ENCODE results near the gene SHISAL2A. TPM values are rescaled to one million over a fixed set of nuclear protein-coding genes. Genes with fewer than 3 reads are reported as not detected.

Gene SHISAL2A
- total and polyA plus RNA-seq, 2 of the 4 experiments (the other 2 are of a cell fraction) = not detected

DNA sequence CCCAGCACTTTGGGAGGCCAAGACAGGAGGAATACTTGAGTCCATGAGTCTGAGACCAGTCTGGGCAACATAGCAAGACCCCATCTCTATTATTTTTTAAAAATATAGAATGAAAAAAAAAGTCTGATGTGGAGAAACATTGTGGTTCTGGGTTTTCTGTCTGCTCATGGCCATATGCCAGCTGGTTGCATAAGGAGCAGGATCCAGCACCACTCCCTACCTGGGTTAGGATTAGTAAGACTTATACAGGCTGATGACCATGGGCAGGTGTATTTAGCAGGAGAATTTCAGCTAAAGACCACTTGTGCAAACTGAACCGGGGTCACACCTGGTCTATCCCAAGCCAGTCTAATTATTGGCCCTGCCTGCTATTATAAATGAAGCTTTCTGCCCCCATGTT is 47.5 kb upstream of the SHISAL2A start:
- ChIA-PET POLR2A (ENCODE audit: unreplicated experiment) (no interaction called here), CTCF (no interaction called here)
- no peak overlapping the region for H2AK9ac ChIP-seq (replicated peaks; ENCODE audit: low read depth, low read length, poor library complexity)
- no peak overlapping the region for H3K27ac ChIP-seq (ENCODE audit: insufficient read depth, low read length)
- no peak for TF ChIP-seq NFE2L2 (IDR thresholded peaks at IDR 0.05; ENCODE audit: low read depth, low read length)
- TF ChIP-seq MAFK (IDR thresholded peaks at IDR 0.05; ENCODE audit: low read depth, low read length) = no peak
- TF ChIP-seq SMC3 (IDR thresholded peaks at IDR 0.05; ENCODE audit: low read depth, low read length) = no peak
- no peak for TF ChIP-seq RFX5 (IDR thresholded peaks at IDR 0.05; ENCODE audit: low read depth, low read length)
- TF ChIP-seq, protein P1, sequence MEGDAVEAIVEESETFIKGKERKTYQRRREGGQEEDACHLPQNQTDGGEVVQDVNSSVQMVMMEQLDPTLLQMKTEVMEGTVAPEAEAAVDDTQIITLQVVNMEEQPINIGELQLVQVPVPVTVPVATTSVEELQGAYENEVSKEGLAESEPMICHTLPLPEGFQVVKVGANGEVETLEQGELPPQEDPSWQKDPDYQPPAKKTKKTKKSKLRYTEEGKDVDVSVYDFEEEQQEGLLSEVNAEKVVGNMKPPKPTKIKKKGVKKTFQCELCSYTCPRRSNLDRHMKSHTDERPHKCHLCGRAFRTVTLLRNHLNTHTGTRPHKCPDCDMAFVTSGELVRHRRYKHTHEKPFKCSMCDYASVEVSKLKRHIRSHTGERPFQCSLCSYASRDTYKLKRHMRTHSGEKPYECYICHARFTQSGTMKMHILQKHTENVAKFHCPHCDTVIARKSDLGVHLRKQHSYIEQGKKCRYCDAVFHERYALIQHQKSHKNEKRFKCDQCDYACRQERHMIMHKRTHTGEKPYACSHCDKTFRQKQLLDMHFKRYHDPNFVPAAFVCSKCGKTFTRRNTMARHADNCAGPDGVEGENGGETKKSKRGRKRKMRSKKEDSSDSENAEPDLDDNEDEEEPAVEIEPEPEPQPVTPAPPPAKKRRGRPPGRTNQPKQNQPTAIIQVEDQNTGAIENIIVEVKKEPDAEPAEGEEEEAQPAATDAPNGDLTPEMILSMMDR (conservative IDR thresholded peaks at IDR 0.05; ENCODE audit: low read depth, low read length) = no peak
- no peak for TF ChIP-seq MAZ (IDR thresholded peaks at IDR 0.05; ENCODE audit: borderline replicate concordance, low read depth, low read length)
- no peak for TF ChIP-seq RCOR1 (IDR thresholded peaks at IDR 0.05; ENCODE audit: insufficient replicate concordance, low read length)
- no peak overlapping the region for H3K9ac ChIP-seq (ENCODE audit: low read depth, low read length)
- H3K23ac ChIP-seq (ENCODE audit: low read depth, low read length) = no peak overlapping the region
- no peak overlapping the region for H3K56ac ChIP-seq (ENCODE audit: extremely low read depth, insufficient read depth, low read length)
- H2AK5ac ChIP-seq (ENCODE audit: low read depth, low read length) = no peak overlapping the region
- no peak overlapping the region for H3K14ac ChIP-seq (replicated peaks; ENCODE audit: low read depth, low read length)
- H4K20me1 ChIP-seq (ENCODE audit: insufficient read depth, low read length) = no peaks in the 10 kb centered on the region
- no peak overlapping the region for H3K4me3 ChIP-seq (ENCODE audit: insufficient read depth, low read depth, low read length)
- in situ Hi-C loops (cut with MboI; ENCODE audit: low sequenced_read_pairs) = no loop called here
- H3K4me1 ChIP-seq (ENCODE audit: control insufficient read depth, insufficient read depth, low read length) = no peaks in the 10 kb centered on the region
- H2BK120ac ChIP-seq (ENCODE audit: low read depth, low read length) = no peak overlapping the region
- H4K8ac ChIP-seq (ENCODE audit: low read depth in 2 of 2, low read length in 2 of 2) = no peak overlapping the region
- peaks cover 27% of the 10 kb centered on the region for H3K27me3 ChIP-seq (ENCODE audit: control insufficient read depth, insufficient read depth, low read length)
- intact Hi-C loops (cut with micrococcal nuclease) = no loop called here
- no peak overlapping the region for H2AFZ ChIP-seq (replicated peaks; ENCODE audit: low read length, poor library complexity)
- no TSS peak for BruUV-seq (replicated peaks)
- no peaks in the 10 kb centered on the region for H3K36me3 ChIP-seq (ENCODE audit: control insufficient read depth, insufficient read depth, low read length)
- H3K9me1 ChIP-seq (ENCODE audit: insufficient read depth, low read length) = no peaks in the 10 kb centered on the region
- dilution Hi-C loops (cut with HindIII; ENCODE audit: low sequenced_read_pairs, unreplicated experiment) = no loop called here
- no peak overlapping the region for H4K5ac ChIP-seq (ENCODE audit: low read depth, low read length)
- no peak overlapping the region for H3K18ac ChIP-seq (ENCODE audit: low read depth, low read length)
- H4K91ac ChIP-seq (ENCODE audit: insufficient read depth, low read depth, low read length) = no peak overlapping the region
- H3K4ac ChIP-seq (ENCODE audit: low read depth, low read length) = no peak overlapping the region
- H2BK5ac ChIP-seq (ENCODE audit: low read depth, low read length, poor library complexity, severe bottlenecking) = no peak overlapping the region
- ATAC-seq (ENCODE audit: low read depth) (no peak), DNase-seq (no peak)
- H3K79me1 ChIP-seq (ENCODE audit: low read depth in 1 of 2, low read length in 2 of 2) = no peaks in the 10 kb centered on the region
- H3K9me3 ChIP-seq (ENCODE audit: control insufficient read depth, insufficient read depth, low read length) = no peaks in the 10 kb centered on the region
- no peak overlapping the region for H2BK15ac ChIP-seq (ENCODE audit: low read depth, low read length)
- H2BK20ac ChIP-seq (ENCODE audit: low read depth, low read length) = no peak overlapping the region
- H3K4me2 ChIP-seq (ENCODE audit: low read depth, low read length) = no peak overlapping the region
- WGBS, 2 experiments (ENCODE audit: extremely low coverage in 2 of 2, insufficient read length in 1 of 2) = no CpG with 5 or more reads among the region's 1 CpG
